ENCODE data around the gene TBCC.
A peak's percentile ranks its signal among the peaks of the same experiment; 100 is the strongest.

TBCC gene

GRCh38 chr6:42726026-42726425 is 19.9 kb downstream of the TBCC start:
- no peak for FAIRE-seq
- DNase-seq (ENCODE audit: insufficient read length, low spot score) = no peak
- TF ChIP-seq POLR2A (IDR thresholded peaks at IDR 0.05; ENCODE audit: low read depth, low read length) (no peak), TAF1 (IDR thresholded peaks at IDR 0.05; ENCODE audit: low read depth, low read length) (no peak), POLR2AphosphoS5 (IDR thresholded peaks at IDR 0.05; ENCODE audit: low read depth, low read length) (no peak), PAX5 (IDR thresholded peaks at IDR 0.05; ENCODE audit: insufficient read depth, low read length, severe bottlenecking) (no peak), POU2F2 (IDR thresholded peaks at IDR 0.05; ENCODE audit: low read depth, low read length) (no peak), SPI1 (IDR thresholded peaks at IDR 0.05; ENCODE audit: low read depth, low read length) (no peak)

- TF ChIP-seq PAX5 (IDR thresholded peaks at IDR 0.05; ENCODE audit: insufficient read depth, low read length, severe bottlenecking) (no peak), POLR2A (IDR thresholded peaks at IDR 0.05; ENCODE audit: low read depth, low read length) (no peak), POLR2AphosphoS5 (IDR thresholded peaks at IDR 0.05; ENCODE audit: low read depth, low read length) (no peak), SPI1 (IDR thresholded peaks at IDR 0.05; ENCODE audit: low read depth, low read length) (no peak), TAF1 (IDR thresholded peaks at IDR 0.05; ENCODE audit: low read depth, low read length) (no peak), POU2F2 (IDR thresholded peaks at IDR 0.05; ENCODE audit: low read depth, low read length) (no peak)
- no peak for DNase-seq (ENCODE audit: insufficient read length, low spot score)
- FAIRE-seq = peak; percentile 43
These were observed 21.1 kb downstream of the TBCC start for GRCh38 chr6:42724825-42725224.

- FAIRE-seq (no peak), DNase-seq (ENCODE audit: insufficient read length, low spot score) (no peak)
- TF ChIP-seq SPI1 (IDR thresholded peaks at IDR 0.05; ENCODE audit: low read depth, low read length) (no peak), POU2F2 (IDR thresholded peaks at IDR 0.05; ENCODE audit: low read depth, low read length) (no peak), TAF1 (IDR thresholded peaks at IDR 0.05; ENCODE audit: low read depth, low read length) (no peak), POLR2A (IDR thresholded peaks at IDR 0.05; ENCODE audit: low read depth, low read length) (no peak), PAX5 (IDR thresholded peaks at IDR 0.05; ENCODE audit: insufficient read depth, low read length, severe bottlenecking) (no peak), POLR2AphosphoS5 (IDR thresholded peaks at IDR 0.05; ENCODE audit: low read depth, low read length) (no peak)
These were observed 23.4 kb downstream of the TBCC start, which contains the start of gene PRPH2 for GRCh38 chr6:42722497-42722896. TSS of gene PRPH2 (minus strand) at chr6:42722597. CDS start at chr6:42722334, 263 bp downstream.

- TF ChIP-seq SPI1 (IDR thresholded peaks at IDR 0.05; ENCODE audit: low read depth, low read length) (no peak), POLR2A (IDR thresholded peaks at IDR 0.05; ENCODE audit: low read depth, low read length) (no peak), POU2F2 (IDR thresholded peaks at IDR 0.05; ENCODE audit: low read depth, low read length) (no peak), TAF1 (IDR thresholded peaks at IDR 0.05; ENCODE audit: low read depth, low read length) (no peak), PAX5 (IDR thresholded peaks at IDR 0.05; ENCODE audit: insufficient read depth, low read length, severe bottlenecking) (no peak), POLR2AphosphoS5 (IDR thresholded peaks at IDR 0.05; ENCODE audit: low read depth, low read length) (no peak)
- DNase-seq (ENCODE audit: insufficient read length, low spot score) (no peak), FAIRE-seq (no peak)
These were observed 25.2 kb downstream of the TBCC start for GRCh38 chr6:42720739-42721138.

- DNase-seq (ENCODE audit: insufficient read length, low spot score) = no peak
- FAIRE-seq = no peak
- TF ChIP-seq POLR2A (IDR thresholded peaks at IDR 0.05; ENCODE audit: low read depth, low read length) (no peak), POU2F2 (IDR thresholded peaks at IDR 0.05; ENCODE audit: low read depth, low read length) (no peak), PAX5 (IDR thresholded peaks at IDR 0.05; ENCODE audit: insufficient read depth, low read length, severe bottlenecking) (no peak), SPI1 (IDR thresholded peaks at IDR 0.05; ENCODE audit: low read depth, low read length) (no peak), TAF1 (IDR thresholded peaks at IDR 0.05; ENCODE audit: low read depth, low read length) (no peak), POLR2AphosphoS5 (IDR thresholded peaks at IDR 0.05; ENCODE audit: low read depth, low read length) (no peak)
These were observed 30.0 kb downstream of the TBCC start for GRCh38 chr6:42715871-42716270.

- FAIRE-seq (no peak), DNase-seq (ENCODE audit: insufficient read length, low spot score) (no peak)
- TF ChIP-seq POLR2A (IDR thresholded peaks at IDR 0.05; ENCODE audit: low read depth, low read length) (no peak), POU2F2 (IDR thresholded peaks at IDR 0.05; ENCODE audit: low read depth, low read length) (no peak), POLR2AphosphoS5 (IDR thresholded peaks at IDR 0.05; ENCODE audit: low read depth, low read length) (no peak), SPI1 (IDR thresholded peaks at IDR 0.05; ENCODE audit: low read depth, low read length) (no peak), PAX5 (IDR thresholded peaks at IDR 0.05; ENCODE audit: insufficient read depth, low read length, severe bottlenecking) (no peak), TAF1 (IDR thresholded peaks at IDR 0.05; ENCODE audit: low read depth, low read length) (no peak)
These were observed 31.7 kb downstream of the TBCC start for GRCh38 chr6:42714098-42714761.

GRCh38 chr6:42711930-42712329 is 34.0 kb downstream of the TBCC start:
- TF ChIP-seq POLR2A (IDR thresholded peaks at IDR 0.05; ENCODE audit: low read depth, low read length) (no peak), POLR2AphosphoS5 (IDR thresholded peaks at IDR 0.05; ENCODE audit: low read depth, low read length) (no peak), PAX5 (IDR thresholded peaks at IDR 0.05; ENCODE audit: insufficient read depth, low read length, severe bottlenecking) (no peak), TAF1 (IDR thresholded peaks at IDR 0.05; ENCODE audit: low read depth, low read length) (no peak), POU2F2 (IDR thresholded peaks at IDR 0.05; ENCODE audit: low read depth, low read length) (no peak), SPI1 (IDR thresholded peaks at IDR 0.05; ENCODE audit: low read depth, low read length) (no peak)
- DNase-seq (ENCODE audit: insufficient read length, low spot score) (no peak), FAIRE-seq (no peak)

GRCh38 chr6:42710316-42710715 is 35.6 kb downstream of the TBCC start:
- TF ChIP-seq POLR2A (IDR thresholded peaks at IDR 0.05; ENCODE audit: low read depth, low read length) (no peak), SPI1 (IDR thresholded peaks at IDR 0.05; ENCODE audit: low read depth, low read length) (no peak), PAX5 (IDR thresholded peaks at IDR 0.05; ENCODE audit: insufficient read depth, low read length, severe bottlenecking) (no peak), TAF1 (IDR thresholded peaks at IDR 0.05; ENCODE audit: low read depth, low read length) (no peak), POU2F2 (IDR thresholded peaks at IDR 0.05; ENCODE audit: low read depth, low read length) (no peak), POLR2AphosphoS5 (IDR thresholded peaks at IDR 0.05; ENCODE audit: low read depth, low read length) (no peak)

GRCh38 chr6:42709871-42710270 is 36.0 kb downstream of the TBCC start:
- FAIRE-seq (no peak), DNase-seq (ENCODE audit: insufficient read length, low spot score) (no peak)
- TF ChIP-seq SPI1 (IDR thresholded peaks at IDR 0.05; ENCODE audit: low read depth, low read length) (no peak), PAX5 (IDR thresholded peaks at IDR 0.05; ENCODE audit: insufficient read depth, low read length, severe bottlenecking) (no peak), POLR2AphosphoS5 (IDR thresholded peaks at IDR 0.05; ENCODE audit: low read depth, low read length) (no peak), POU2F2 (IDR thresholded peaks at IDR 0.05; ENCODE audit: low read depth, low read length) (no peak), POLR2A (IDR thresholded peaks at IDR 0.05; ENCODE audit: low read depth, low read length) (no peak), TAF1 (IDR thresholded peaks at IDR 0.05; ENCODE audit: low read depth, low read length) (no peak)

More at GRCh38 chr6:42710316-42710715, 35.6 kb downstream of the TBCC start:
- DNase-seq (ENCODE audit: insufficient read length, low spot score) = no peak
- no peak for FAIRE-seq
